ENCODE results near the gene HOMEZ. TPM values are rescaled to one million over a fixed set of nuclear protein-coding genes. Genes with fewer than 3 reads are reported as not detected.
"Not testable (repeated sequence)": the region's sequence is repeated elsewhere in the genome, so short reads cannot be mapped to it uniquely, and the experiment has no call there.

Gene HOMEZ
- 21.7 TPM for total RNA-seq (ENCODE audit: unreplicated experiment)
- long read RNA-seq, full-length matches to known transcripts, result 5 of 5 reads
- long read RNA-seq, partial matches to known transcripts, result 0 of 5 reads
- long read RNA-seq, other reads (novel, unspliced or antisense), result 0 of 5 reads

DNA sequence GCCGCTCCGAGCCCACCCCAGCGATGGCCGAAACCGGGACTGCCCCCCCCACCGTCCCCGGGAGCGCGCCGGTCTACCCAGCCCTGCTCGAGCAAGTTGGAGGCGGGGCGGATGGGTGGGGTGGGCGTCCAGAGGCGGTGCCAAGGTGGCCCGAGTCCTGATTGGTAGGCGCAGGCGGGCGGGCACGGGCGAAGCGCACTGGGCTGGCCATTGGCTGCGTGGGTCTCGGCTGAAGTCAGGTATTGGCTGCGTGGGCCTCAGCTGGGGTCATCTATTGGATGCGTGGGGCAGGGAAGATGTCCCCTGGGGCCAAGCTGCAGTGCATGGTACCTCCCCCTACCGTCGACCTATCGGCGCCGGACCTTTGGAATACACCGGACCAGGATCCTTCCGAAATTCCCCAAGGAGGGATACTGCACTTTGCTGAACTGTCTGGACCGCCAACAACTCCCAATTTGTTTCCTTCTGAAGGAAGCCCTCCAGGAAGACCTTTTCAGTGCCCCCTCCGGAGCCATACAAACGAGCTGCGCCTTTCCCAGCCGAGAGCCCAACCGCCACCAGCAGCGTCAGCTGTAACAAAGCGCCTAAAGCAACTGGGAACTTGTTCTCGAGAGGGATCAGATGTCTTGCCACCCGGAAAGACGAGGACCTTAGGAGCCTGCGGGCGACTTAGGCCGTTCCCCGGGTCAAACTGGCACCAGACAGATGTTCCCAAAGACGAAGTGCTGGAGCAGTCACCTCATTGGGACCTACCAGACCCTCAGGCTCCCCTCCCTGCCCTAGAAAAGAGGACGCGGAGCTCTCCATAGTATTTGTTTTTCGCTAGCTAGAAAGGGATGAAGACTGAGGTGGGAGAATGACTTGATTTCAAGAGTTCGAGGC, at the start of gene HOMEZ:
Gene HOMEZ, minus strand, starts transcription at position 113 of the 882 bp plus-strand sequence. CDS start 180 bp downstream, outside the sequence.
- peaks cover 13% of the 10 kb centered on the region for H3K4me1 Mint-ChIP-seq (ENCODE audit: unreplicated experiment)
- no peaks in the 10 kb centered on the region for H3K36me3 Mint-ChIP-seq (ENCODE audit: low read depth, unreplicated experiment)
- no peaks in the 10 kb centered on the region for H3K27me3 Mint-ChIP-seq (ENCODE audit: unreplicated experiment)
- H3K9me3 Mint-ChIP-seq (ENCODE audit: unreplicated experiment), result no peaks in the 10 kb centered on the region
- peak within 1 kb of the TSS; percentile 96 for H3K4me3 Mint-ChIP-seq (ENCODE audit: unreplicated experiment)
- no peak for TF ChIP-seq CTCF (IDR thresholded peaks at IDR 0.05; ENCODE audit: unreplicated experiment)
- H3K27ac Mint-ChIP-seq (ENCODE audit: unreplicated experiment), result peak within 1 kb of the TSS; percentile 95
- DNase-seq (ENCODE audit: low spot score), result peak; percentile 97

- Mint-ChIP-seq H3K27ac (ENCODE audit: unreplicated experiment) (no peak overlapping the region), H3K36me3 (ENCODE audit: low read depth, unreplicated experiment) (no peaks in the 10 kb centered on the region), H3K27me3 (ENCODE audit: unreplicated experiment) (peaks cover 2% of the 10 kb centered on the region), H3K4me1 (ENCODE audit: unreplicated experiment) (no peaks in the 10 kb centered on the region), H3K4me3 (ENCODE audit: unreplicated experiment) (no peak overlapping the region), H3K9me3 (ENCODE audit: unreplicated experiment) (no peaks in the 10 kb centered on the region)
- no peak for DNase-seq (ENCODE audit: low spot score)
- TF ChIP-seq CTCF (IDR thresholded peaks at IDR 0.05; ENCODE audit: unreplicated experiment), result no peak
These were observed 49.7 kb upstream of the HOMEZ start for GRCh38 chr14:23335623-23336022.

DNA sequence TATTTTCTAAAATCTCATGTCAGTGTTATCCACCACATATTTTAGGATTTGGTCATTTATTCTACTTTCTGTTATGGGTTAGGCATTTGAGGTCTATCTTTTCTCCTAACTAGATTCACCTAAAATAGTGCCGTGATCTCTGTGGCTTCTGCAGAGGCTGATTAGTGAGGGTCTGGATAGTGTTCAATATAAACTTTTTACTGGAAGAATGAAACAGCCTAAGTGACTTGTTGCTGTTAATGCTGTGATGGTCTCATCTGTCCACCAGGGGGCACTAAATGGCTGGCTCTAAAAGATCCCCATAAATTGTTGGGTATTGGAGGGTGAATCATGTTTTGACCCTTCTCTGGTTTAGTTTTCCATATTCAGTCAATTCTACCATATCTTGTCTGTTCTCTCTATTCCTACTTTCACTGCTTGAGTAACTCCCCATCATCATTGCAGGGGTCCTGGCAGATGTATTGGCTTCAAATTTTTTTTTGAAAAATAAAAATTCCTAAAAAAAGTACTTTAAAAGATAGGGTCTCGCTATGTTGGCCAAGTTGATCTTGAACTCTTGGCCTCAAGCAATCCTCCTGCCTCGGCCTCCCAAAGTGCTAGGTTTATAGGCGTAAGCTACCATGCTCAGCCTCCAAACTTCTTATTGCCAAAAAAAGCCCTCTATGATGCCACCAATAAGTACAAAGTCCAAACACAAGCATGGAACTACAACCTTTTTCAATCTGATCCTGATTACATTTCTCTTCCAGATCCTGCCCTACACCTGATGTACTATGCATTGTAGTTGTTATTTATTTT, 42.2 kb upstream of the HOMEZ start:
- Mint-ChIP-seq H3K9me3 (ENCODE audit: unreplicated experiment) (no peaks in the 10 kb centered on the region), H3K36me3 (ENCODE audit: low read depth, unreplicated experiment) (peaks cover 13% of the 10 kb centered on the region), H3K27ac (ENCODE audit: unreplicated experiment) (no peak overlapping the region), H3K27me3 (ENCODE audit: unreplicated experiment) (peaks cover 3% of the 10 kb centered on the region), H3K4me3 (ENCODE audit: unreplicated experiment) (no peak overlapping the region), H3K4me1 (ENCODE audit: unreplicated experiment) (peaks cover 10% of the 10 kb centered on the region)
- DNase-seq (ENCODE audit: low spot score), result peak; percentile 60
- peak; percentile 94 for TF ChIP-seq CTCF (IDR thresholded peaks at IDR 0.05; ENCODE audit: unreplicated experiment)

DNA sequence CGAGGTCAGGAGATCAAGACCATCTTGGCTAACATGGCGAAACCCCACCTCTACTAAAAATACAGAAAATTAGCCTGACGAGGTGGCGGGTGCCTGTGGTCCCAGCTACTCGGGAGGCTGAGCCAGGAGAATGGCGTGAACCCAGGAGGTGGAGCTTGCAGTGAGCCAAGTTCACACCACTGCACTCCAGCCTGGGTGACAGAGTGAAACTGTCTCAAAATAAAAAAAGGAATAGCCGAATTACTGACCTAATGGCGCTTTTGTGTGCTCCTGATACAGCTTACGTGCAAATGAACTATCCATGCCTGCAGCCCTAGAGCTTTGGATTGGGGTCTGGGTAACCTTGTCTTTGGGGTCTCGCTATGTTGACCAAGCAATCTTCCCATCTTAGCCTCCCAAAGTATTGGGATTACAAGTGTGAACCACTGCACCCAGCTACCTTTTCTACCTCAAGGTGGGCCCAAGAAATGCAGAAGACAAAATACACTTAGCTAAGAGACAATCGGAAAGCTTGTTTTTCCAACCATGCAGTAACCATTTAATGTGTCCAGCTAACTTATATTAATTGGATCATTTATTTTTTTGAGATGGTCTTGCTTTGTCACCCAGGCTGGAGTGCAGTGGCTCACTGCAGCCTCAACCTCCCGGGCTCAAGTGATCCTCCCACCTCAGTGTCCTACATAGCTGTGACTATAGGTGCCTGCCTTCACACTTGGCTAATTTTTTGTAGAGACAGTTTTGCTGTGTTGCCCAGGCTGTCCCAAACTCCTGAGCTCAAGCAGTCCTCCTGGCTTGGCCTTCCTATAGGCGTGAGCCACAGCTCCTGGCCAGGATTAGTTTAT, 40.8 kb upstream of the HOMEZ start:
- H3K9me3 Mint-ChIP-seq (ENCODE audit: unreplicated experiment), result no peaks in the 10 kb centered on the region
- peaks cover 23% of the 10 kb centered on the region for H3K4me1 Mint-ChIP-seq (ENCODE audit: unreplicated experiment)
- DNase-seq (ENCODE audit: low spot score), result no peak
- TF ChIP-seq CTCF (IDR thresholded peaks at IDR 0.05; ENCODE audit: unreplicated experiment), result no peak
- H3K27me3 Mint-ChIP-seq (ENCODE audit: unreplicated experiment), result peaks cover 10% of the 10 kb centered on the region
- peaks cover 22% of the 10 kb centered on the region for H3K36me3 Mint-ChIP-seq (ENCODE audit: low read depth, unreplicated experiment)
- H3K27ac Mint-ChIP-seq (ENCODE audit: unreplicated experiment), result no peak overlapping the region
- no peak overlapping the region for H3K4me3 Mint-ChIP-seq (ENCODE audit: unreplicated experiment)

GRCh38 chr14:23325746-23326145, 39.8 kb upstream of the HOMEZ start:
- not testable (repeated sequence) for H3K27ac Mint-ChIP-seq (ENCODE audit: unreplicated experiment); H3K9me3 Mint-ChIP-seq (ENCODE audit: unreplicated experiment); H3K4me3 Mint-ChIP-seq (ENCODE audit: unreplicated experiment); DNase-seq (ENCODE audit: low spot score)
- peaks cover 15% of the 10 kb centered on the region for H3K27me3 Mint-ChIP-seq (ENCODE audit: unreplicated experiment)
- peaks cover 27% of the 10 kb centered on the region for H3K4me1 Mint-ChIP-seq (ENCODE audit: unreplicated experiment)
- H3K36me3 Mint-ChIP-seq (ENCODE audit: low read depth, unreplicated experiment), result peaks cover 22% of the 10 kb centered on the region

All from endothelial cell (in vitro differentiated cells).